Keratinocyte (primary cell): Measurements from ENCODE around the gene EVI5.

Experiments used
- CTCF ChIP-seq, 3 experiments: IDR thresholded peaks in 1 of 3; conservative IDR thresholded peaks in 1 of 3; optimal IDR thresholded peaks in 1 of 3; 2 replicates in 2 of 3; 3 replicates in 1 of 3; pipeline versions ENCODE3 to v1.5.1; 2011; ENCODE audit warnings: low read length in 3 of 3, mild to moderate bottlenecking in 3 of 3, moderate library complexity in 2 of 3, control low read depth in 1 of 3, inconsistent platforms in 1 of 3; ENCODE audit not compliant: insufficient read depth in 2 of 3; ENCODE audit errors: extremely low read depth in 1 of 3
- EZH2 ChIP-seq: IDR thresholded peaks from one replicate; pipeline ENCODE4 v1.6.1; 2012; ENCODE audit warnings: inconsistent platforms, mild to moderate bottlenecking, low read length, moderate library complexity

- no peak for TF ChIP-seq CTCF (optimal IDR thresholded peaks at IDR 0.05 in 1 of 3, IDR thresholded peaks at IDR 0.05 in 1 of 3, conservative IDR thresholded peaks at IDR 0.05 in 1 of 3; ENCODE audit: extremely low read depth in 1 of 3, insufficient read depth in 2 of 3, low read length in 3 of 3)
- no peak for TF ChIP-seq EZH2
Observed at GRCh38 chr1:92585831-92586230, 199.1 kb downstream of the EVI5 start.
